SK-N-SH (cell line): Measurements from ENCODE around the gene ATF3. TPM values are rescaled to one million over a fixed set of nuclear protein-coding genes. Genes with fewer than 3 reads are reported as not detected.

Experiments used
- CTCF ChIA-PET: fragments of 300-600, 350-600 bp; formaldehyde crosslinking; extraction: SDS; loops from one replicate; lab custom pipeline; 2021; lab: Yijun Ruan, JAX
- POLR2A ChIA-PET: fragments of 350-600 bp; sonication (Branson Sonifier 250); formaldehyde crosslinking; extraction: SDS; loops from one replicate; lab custom pipeline; 2020; ENCODE audit warnings: antibody characterized with exemption, inconsistent platforms; lab: Yijun Ruan, JAX
- DNase-seq: peaks from one replicate; pipeline ENCODE4 v3.0.0; 2012
- H2AFZ ChIP-seq: fragments of 200-600 bp; sonication (generic); 2 replicates; pipeline ENCODE4 v1.8.1; 2016; ENCODE audit warnings: antibody characterized with exemption, mild to moderate bottlenecking, low read depth
- H3F3A ChIP-seq: fragments of 200-600 bp; sonication (generic); replicated peaks from 2 replicates; pipeline ENCODE3; 2016; ENCODE audit warnings: antibody characterized with exemption, mild to moderate bottlenecking; ENCODE audit not compliant: insufficient read depth
- H3K27ac ChIP-seq, 2 experiments: fragments of 200-500 bp in 1 of 2; fragments of 200-600 bp in 1 of 2; sonication (Bioruptor generic) in 1 of 2; sonication (generic), shearing (Covaris generic) in 1 of 2; 2 replicates each; pipeline versions ENCODE4 v1.5.1 to v1.6.1; 2014 to 2016; ENCODE audit warnings: low read depth in 2 of 2, inconsistent platforms in 1 of 2, low read length in 1 of 2, mild to moderate bottlenecking in 1 of 2, mixed read lengths in 1 of 2
- H3K27me3 ChIP-seq: fragments of 200-600 bp; sonication (generic), shearing (Covaris generic); 2 replicates; pipeline ENCODE4 v1.6.1; 2016; ENCODE audit warnings: mixed run types; ENCODE audit not compliant: insufficient read depth
- H3K36me3 ChIP-seq, 2 experiments: fragments of 200-500 bp in 1 of 2; fragments of 200-600 bp in 1 of 2; sonication (Bioruptor generic) in 1 of 2; sonication (generic) in 1 of 2; replicated peaks in 1 of 2; 2 replicates each; pipeline versions ENCODE3 to v1.5.1; 2014 to 2016; ENCODE audit warnings: low read length in 1 of 2, mild to moderate bottlenecking in 1 of 2; ENCODE audit not compliant: insufficient read depth in 2 of 2, control insufficient read depth in 1 of 2
- H3K4me1 ChIP-seq, 2 experiments: fragments of 200-500 bp in 1 of 2; fragments of 200-600 bp in 1 of 2; sonication (Bioruptor generic) in 1 of 2; sonication (generic), shearing (Covaris generic) in 1 of 2; 2 replicates each; pipeline versions ENCODE4 v1.5.1 to v1.6.1; 2014 to 2016; ENCODE audit warnings: low read depth in 1 of 2, low read length in 1 of 2, mixed run types in 1 of 2; ENCODE audit not compliant: insufficient read depth in 2 of 2, control insufficient read depth in 1 of 2
- H3K4me2 ChIP-seq: fragments of 200-600 bp; sonication (generic), shearing (Covaris generic); 2 replicates; pipeline ENCODE4 v1.6.1; 2017; ENCODE audit warnings: mixed run types
- H3K4me3 ChIP-seq, 2 experiments: fragments of 200-500 bp in 1 of 2; fragments of 200-600 bp in 1 of 2; sonication (Bioruptor generic) in 1 of 2; sonication (generic), shearing (Covaris generic) in 1 of 2; 2 replicates each; pipeline versions ENCODE4 v1.5.1 to v1.8.1; 2014 to 2016; ENCODE audit warnings: low read depth in 2 of 2, inconsistent platforms in 1 of 2, low read length in 1 of 2, mild to moderate bottlenecking in 1 of 2, mixed read lengths in 1 of 2, moderate library complexity in 1 of 2
- H3K79me2 ChIP-seq: fragments of 200-600 bp; sonication (generic); 2 replicates; pipeline ENCODE4 v1.8.1; 2017; ENCODE audit warnings: mild to moderate bottlenecking; ENCODE audit not compliant: insufficient read depth
- H3K9ac ChIP-seq: fragments of 200-600 bp; sonication (generic); 2 replicates; pipeline ENCODE4 v1.6.1; 2017; ENCODE audit warnings: mixed run types
- H3K9me2 ChIP-seq: fragments of 200-600 bp; sonication (generic); 2 replicates; pipeline ENCODE4 v1.6.1; 2017; ENCODE audit warnings: mixed run types
- H3K9me3 ChIP-seq: fragments of 200-600 bp; sonication (generic); 2 replicates; pipeline ENCODE4 v1.6.1; 2017; ENCODE audit warnings: mixed run types, mild to moderate bottlenecking, moderate library complexity
- H4K20me1 ChIP-seq: fragments of 200-600 bp; sonication (generic); 2 replicates; pipeline ENCODE4 v1.6.1; 2017; ENCODE audit warnings: mild to moderate bottlenecking, mixed run types; ENCODE audit not compliant: insufficient read depth
- CTCF ChIP-seq: fragments of 200-600 bp; sonication (generic); IDR thresholded peaks from 2 replicates; pipeline ENCODE4 v1.6.1; 2017; ENCODE audit warnings: antibody characterized with exemption, mild to moderate bottlenecking, moderate library complexity
- EP300 ChIP-seq, 2 experiments: IDR thresholded peaks; 2 replicates each; pipeline versions ENCODE4 v1.4.0 to v1.6.1; 2012; ENCODE audit warnings: borderline replicate concordance in 1 of 2, low read depth in 1 of 2, low read length in 1 of 2
- FOSL2 ChIP-seq: IDR thresholded peaks from 2 replicates; pipeline ENCODE4 v1.4.0; 2012; ENCODE audit warnings: low read depth, mild to moderate bottlenecking, moderate library complexity, borderline replicate concordance
- FOXM1 ChIP-seq: IDR thresholded peaks from 2 replicates; pipeline ENCODE4 v1.4.0; 2012; ENCODE audit warnings: low read depth, mild to moderate bottlenecking
- JUND ChIP-seq: IDR thresholded peaks from 2 replicates; pipeline ENCODE4 v1.4.0; 2012
- MXI1 ChIP-seq: IDR thresholded peaks from 2 replicates; pipeline ENCODE4 v1.6.1; 2012; ENCODE audit warnings: mild to moderate bottlenecking, low read depth, low read length, improper control_type of control experiment
- NRF1 ChIP-seq: IDR thresholded peaks from 2 replicates; pipeline ENCODE4 v1.6.1; 2012; ENCODE audit warnings: low read depth, mild to moderate bottlenecking, low read length
- RAD21 ChIP-seq: IDR thresholded peaks from 2 replicates; pipeline ENCODE4 v1.6.1; 2012; ENCODE audit warnings: mild to moderate bottlenecking, low read length
- RXRA ChIP-seq: IDR thresholded peaks from 2 replicates; pipeline ENCODE4 v1.4.0; 2012; ENCODE audit warnings: low read depth, mild to moderate bottlenecking, borderline replicate concordance
- SIN3A ChIP-seq: IDR thresholded peaks from 2 replicates; pipeline ENCODE4 v1.6.1; 2012; ENCODE audit warnings: low read depth, mild to moderate bottlenecking, low read length, moderate library complexity, borderline replicate concordance
- SMC3 ChIP-seq: IDR thresholded peaks from 2 replicates; pipeline ENCODE4 v1.6.1; 2012; ENCODE audit warnings: low read depth, low read length, improper control_type of control experiment
- TAF1 ChIP-seq: IDR thresholded peaks from 2 replicates; pipeline ENCODE4 v1.6.1; 2012; ENCODE audit warnings: low read depth, mild to moderate bottlenecking, low read length, moderate library complexity, borderline replicate concordance
- TCF12 ChIP-seq: IDR thresholded peaks from 2 replicates; pipeline ENCODE4 v1.4.0; 2012
- YY1 ChIP-seq: IDR thresholded peaks from 2 replicates; pipeline ENCODE4 v1.4.0; 2012; ENCODE audit warnings: low read depth, mild to moderate bottlenecking
- ZBTB33 ChIP-seq: IDR thresholded peaks from 2 replicates; pipeline ENCODE4 v1.4.0; 2012; ENCODE audit warnings: low read depth, borderline replicate concordance
- WGBS: methylation state at CpG from one replicate; pipeline ENCODE4 v1.1.6; 2017; ENCODE audit warnings: low lambda C conversion rate; 5-methylcytosine and 5-hydroxymethylcytosine counted together
- polyA plus RNA-seq, 3 experiments: library from polyadenylated mRNA; depleted of rRNA; stranded (reverse); fragments of >200 nt; gene quantifications; 2 replicates each; pipeline ENCODE4 v1.2.3, GENCODE V29; 2012

ATF3 gene
- polyA plus RNA-seq, 1 of the 3 experiments (the other 2 are of a cell fraction): 29.7 TPM

- H3F3A ChIP-seq: no peaks in the 10 kb centered on the region
- peaks cover 0 to 20% of the 10 kb centered on the region in 2 experiments; a peak in 2 of 4 replicates for H3K4me1 ChIP-seq
- H3K27ac ChIP-seq: no peak overlapping the region
- H4K20me1 ChIP-seq: no peaks in the 10 kb centered on the region
- H2AFZ ChIP-seq: no peak overlapping the region
- POLR2A ChIA-PET: no interaction called here
- TF ChIP-seq ZBTB33 (no peak), SMC3 (peak; percentile 55), NRF1 (no peak), RAD21 (peak; percentile 62), TAF1 (no peak), RXRA (no peak), YY1 (no peak), EP300 (IDR thresholded peaks at IDR 0.05; ENCODE audit: borderline replicate concordance in 1 of 2, low read depth in 1 of 2, low read length in 1 of 2) (no peak), MXI1 (no peak), FOXM1 (no peak), JUND (no peak), CTCF (peak; percentile 70), FOSL2 (no peak), SIN3A (no peak)
- H3K9ac ChIP-seq: no peak overlapping the region
- no peaks in the 10 kb centered on the region for H3K9me2 ChIP-seq
- CTCF ChIA-PET: interaction anchor here (1.2 to 4.9 kb wide), 10 partner anchors 8 to 153 kb away, joined by 3 to 38 read pairs (median 6); partner anchors contain the start of gene ATF3
- peaks cover 55% of the 10 kb centered on the region for H3K27me3 ChIP-seq
- no peaks in the 10 kb centered on the region for H3K79me2 ChIP-seq
- H3K9me3 ChIP-seq: no peaks in the 10 kb centered on the region
- no peak overlapping the region; a peak in 1 of 4 replicates for H3K4me3 ChIP-seq
- peak; percentile 75 for DNase-seq
- H3K36me3 ChIP-seq: no peaks in the 10 kb centered on the region
- H3K4me2 ChIP-seq: no peak overlapping the region
- 57% methylated on average over 11 of the region's 16 CpGs for WGBS
Observed at GRCh38 chr1:212630158-212630900, 21.8 kb downstream of the ATF3 start.

- no peak overlapping the region for H3K9ac ChIP-seq
- 80% methylated on average over 4 of the region's 4 CpGs for WGBS
- ChIA-PET POLR2A (no interaction called here), CTCF (no interaction called here)
- peaks cover 42% of the 10 kb centered on the region for H3K27me3 ChIP-seq
- no peak for DNase-seq
- H3K9me2 ChIP-seq: no peaks in the 10 kb centered on the region
- no peaks in the 10 kb centered on the region for H4K20me1 ChIP-seq
- no peak overlapping the region for H3K4me2 ChIP-seq
- no peak for TF ChIP-seq TCF12
- TF ChIP-seq YY1: no peak
- no peak overlapping the region for H3K4me3 ChIP-seq
- peaks cover 8 to 43% of the 10 kb centered on the region in 2 experiments for H3K4me1 ChIP-seq
- no peaks in the 10 kb centered on the region for H3K9me3 ChIP-seq
- H2AFZ ChIP-seq: no peak overlapping the region
- H3K79me2 ChIP-seq: no peaks in the 10 kb centered on the region
- no peak overlapping the region for H3K27ac ChIP-seq
- H3F3A ChIP-seq: no peaks in the 10 kb centered on the region
- H3K36me3 ChIP-seq: no peaks in the 10 kb centered on the region
Observed at GRCh38 chr1:212633161-212633560, 24.6 kb downstream of the ATF3 start.
